Stimulated activated CD8-positive, alpha-beta memory T cell treated with anti-CD3 and anti-CD28 coated beads, Interleukin-7, amount 100 ng/mL, for 1 hour (primary cell): ENCODE results near the gene OR5K2.

ENCODE experiments used
- DNase-seq, 2 donors: peaks; one replicate each; pipeline ENCODE4 v3.0.0-alpha.2; 2020; ENCODE audit warnings: low read depth in 2 of 2

Gene OR5K2

GRCh38 chr3:98522544-98523281 lies 25.2 kb downstream of the OR5K2 start, which contains the start of gene CLDND1:
TSS of gene CLDND1 (minus strand) at chr3:98522902. CDS start at chr3:98521424, 1,478 bp downstream.
- peak; percentile 86 to 88 for DNase-seq

GRCh38 chr3:98525494-98525893 lies 28.0 kb downstream of the OR5K2 start:
- DNase-seq = no peak

GRCh38 chr3:98528474-98529346 lies 31.2 kb downstream of the OR5K2 start:
- no peak for DNase-seq

- no peak for DNase-seq
These were observed 32.5 kb downstream of the OR5K2 start for GRCh38 chr3:98529856-98530459.

- DNase-seq = no peak
These were observed 33.2 kb downstream of the OR5K2 start for GRCh38 chr3:98530676-98531075.

GRCh38 chr3:98531622-98532274 lies 34.3 kb downstream of the OR5K2 start, which contains the start of gene GPR15:
TSS of gene GPR15 (plus strand) at chr3:98531978. CDS start at chr3:98532034, 56 bp downstream.
- no peak for DNase-seq

- DNase-seq = no peak
These were observed 34.8 kb downstream of the OR5K2 start for GRCh38 chr3:98532275-98532637.

GRCh38 chr3:98532709-98533571 lies 35.5 kb downstream of the OR5K2 start:
- no peak for DNase-seq

- DNase-seq = no peak
These were observed 36.7 kb downstream of the OR5K2 start for GRCh38 chr3:98534168-98534567.

- DNase-seq = no peak
These were observed 37.3 kb downstream of the OR5K2 start for GRCh38 chr3:98534734-98535133.

- no peak for DNase-seq
These were observed 39.1 kb downstream of the OR5K2 start for GRCh38 chr3:98536456-98537017.

- DNase-seq = no peak
These were observed 42.9 kb downstream of the OR5K2 start for GRCh38 chr3:98540346-98540745.

- no peak for DNase-seq
These were observed 44.2 kb downstream of the OR5K2 start for GRCh38 chr3:98541695-98542094.

- DNase-seq = no peak
These were observed 45.1 kb downstream of the OR5K2 start for GRCh38 chr3:98542623-98543022.

GRCh38 chr3:98545940-98546339 lies 48.5 kb downstream of the OR5K2 start:
- no peak for DNase-seq
